ENCODE measurements around the gene LAMTOR1.

Gene LAMTOR1

DNA sequence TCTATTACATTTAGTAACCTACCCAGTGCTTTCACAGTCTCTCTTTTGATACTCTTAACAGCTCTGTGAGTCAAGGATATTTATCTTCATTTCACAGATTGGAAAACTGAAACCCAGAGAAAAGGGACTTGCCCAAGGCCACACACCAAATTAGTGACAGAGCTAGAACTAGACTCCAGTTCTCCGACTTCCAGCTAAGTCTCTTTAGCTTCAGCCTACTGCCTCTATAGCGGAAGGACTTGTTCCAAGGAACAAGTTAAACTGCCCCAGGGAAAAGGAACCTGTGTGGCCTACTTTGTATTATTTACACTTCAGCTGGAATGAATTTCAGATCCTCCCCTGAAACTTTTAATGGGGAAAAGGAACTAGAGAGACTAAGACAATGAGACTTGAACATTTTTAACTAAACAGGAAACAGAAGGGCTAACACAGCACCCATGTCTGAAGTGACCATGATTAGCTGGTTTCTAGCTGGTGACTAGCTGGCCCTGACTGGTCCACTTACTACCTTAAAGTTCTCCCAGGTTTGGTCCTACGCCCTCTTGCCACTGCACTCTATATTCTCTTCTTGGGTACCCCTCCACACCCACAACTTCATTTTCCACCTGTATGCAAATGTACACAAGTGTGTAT, 21.2 kb downstream of the LAMTOR1 start:
- DNase-seq (ENCODE audit: low read depth, low spot score), result no peak

DNA sequence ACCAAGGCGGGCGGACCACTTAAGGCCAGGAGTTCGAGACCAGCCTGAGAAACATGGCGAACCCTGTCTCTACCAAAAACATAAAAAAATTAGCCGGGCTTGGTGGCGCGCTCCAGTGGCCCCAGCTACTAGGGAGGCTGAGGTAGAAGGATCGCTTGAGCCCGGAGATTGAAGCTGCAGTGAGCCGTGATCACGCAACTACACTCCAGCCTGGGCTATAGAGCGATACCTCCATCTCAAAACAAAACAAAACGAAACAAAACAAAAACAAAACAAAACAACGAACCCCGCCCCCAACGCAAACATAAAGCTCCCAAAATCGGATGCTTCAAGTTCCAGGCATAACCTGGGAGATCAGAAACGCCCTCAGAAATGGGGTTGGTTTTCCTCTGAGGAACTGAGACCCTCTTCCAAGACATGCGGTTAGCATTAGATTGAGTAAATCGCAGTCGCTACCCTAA, 21.9 kb downstream of the LAMTOR1 start:
- DNase-seq (ENCODE audit: low read depth, low spot score), result no peak

DNA sequence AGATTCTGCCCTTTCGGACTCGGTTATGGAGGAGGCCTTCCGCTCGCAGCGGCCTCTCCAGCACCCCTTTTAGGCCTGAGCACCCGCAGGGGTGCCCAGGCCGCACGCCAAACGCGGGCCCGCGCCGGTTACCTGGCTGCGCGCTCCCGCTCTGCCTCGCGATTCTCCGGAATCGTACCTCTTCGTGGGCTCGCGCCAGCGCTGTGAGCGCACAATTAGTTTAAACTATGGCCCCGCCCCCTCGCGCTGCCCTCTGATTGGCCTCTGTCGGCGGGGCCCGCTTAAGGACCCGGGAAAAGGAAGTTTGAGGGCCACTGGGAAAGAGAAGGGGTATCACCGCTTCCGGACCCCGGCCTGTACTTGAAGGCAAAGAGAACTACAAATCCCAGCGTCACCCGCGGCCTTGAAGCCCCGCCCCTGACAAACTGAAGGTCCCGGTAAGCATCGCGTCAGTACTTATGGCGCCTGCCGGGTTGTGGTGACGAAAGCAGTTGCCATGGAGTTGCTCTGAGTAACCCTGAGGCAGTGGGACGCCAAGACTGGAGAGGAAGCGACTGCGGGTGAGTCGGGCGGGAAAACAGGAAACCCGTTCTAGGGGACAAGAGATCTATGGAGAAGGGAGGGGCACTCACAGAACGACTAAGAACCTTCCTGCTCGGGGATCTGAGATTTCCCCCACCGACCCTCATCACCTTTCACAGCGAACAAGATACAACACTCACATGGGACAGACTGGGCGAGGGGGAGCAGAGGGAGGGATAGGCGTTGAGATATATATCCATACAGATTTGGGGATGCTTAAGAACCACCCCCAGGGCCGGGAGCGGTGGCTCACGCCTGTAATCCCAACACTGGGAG, 22.5 kb downstream of the LAMTOR1 start, which contains the start of the genes LRRC51 and NUMA1:
LRRC51 (plus strand) TSS at position 525 of the 858 bp plus-strand sequence. CDS start 8,234 bp downstream, outside the sequence.
NUMA1 (minus strand) TSS at position 217 of the 858 bp plus-strand sequence. CDS start 44,599 bp downstream, outside the sequence.
- peak; percentile 99 for DNase-seq (ENCODE audit: low read depth, low spot score)

DNA sequence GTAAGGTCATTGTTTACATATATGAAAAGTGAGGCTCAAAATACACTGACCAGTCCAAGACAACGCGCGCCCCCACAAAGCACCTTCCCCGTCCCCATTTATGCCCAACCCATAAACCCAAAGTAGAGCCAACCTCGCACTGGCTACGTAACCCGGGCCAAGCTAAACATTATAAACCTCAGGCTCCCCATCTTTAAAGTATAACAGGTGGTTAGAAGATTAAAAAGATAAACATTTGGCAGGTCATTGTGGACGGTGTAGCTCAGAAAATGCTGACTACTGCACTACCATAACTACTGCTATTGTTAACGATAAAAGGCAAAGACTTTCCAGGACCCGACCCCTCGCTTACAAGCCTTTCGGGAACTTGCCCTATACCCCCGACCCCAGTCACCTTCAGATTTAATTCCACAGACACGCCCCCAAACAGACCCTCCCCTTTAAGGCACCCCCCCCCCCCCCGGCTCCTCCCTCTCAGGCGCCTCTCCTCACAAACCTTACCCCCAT, 23.2 kb downstream of the LAMTOR1 start:
- no peak for DNase-seq (ENCODE audit: low read depth, low spot score)

GRCh38 chr11:72078477-72078876, 24.6 kb downstream of the LAMTOR1 start:
- DNase-seq (ENCODE audit: low read depth, low spot score), result no peak

GRCh38 chr11:72075756-72076155, 27.3 kb downstream of the LAMTOR1 start:
- DNase-seq (ENCODE audit: low read depth, low spot score), result no peak

DNA sequence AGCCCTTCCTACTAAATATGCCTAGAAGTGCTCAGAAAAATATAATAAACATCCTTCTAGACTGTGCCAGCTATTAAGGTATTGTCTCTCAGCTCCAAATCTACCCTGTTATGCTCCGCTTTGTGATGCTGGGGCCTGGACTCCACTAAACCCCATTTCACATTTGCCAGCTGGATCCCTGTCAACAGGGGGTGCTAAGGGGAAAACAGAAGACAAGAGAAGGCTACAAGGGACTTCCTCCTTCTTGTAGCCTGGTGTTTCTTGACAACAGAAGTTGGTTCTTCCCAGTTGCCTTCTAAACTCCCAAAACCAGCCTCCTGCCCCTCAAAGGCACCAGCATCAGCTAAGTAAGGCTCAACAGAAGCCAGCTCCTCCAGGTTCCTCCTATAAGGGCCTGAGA, 28.0 kb downstream of the LAMTOR1 start:
- no peak for DNase-seq (ENCODE audit: low read depth, low spot score)

DNA sequence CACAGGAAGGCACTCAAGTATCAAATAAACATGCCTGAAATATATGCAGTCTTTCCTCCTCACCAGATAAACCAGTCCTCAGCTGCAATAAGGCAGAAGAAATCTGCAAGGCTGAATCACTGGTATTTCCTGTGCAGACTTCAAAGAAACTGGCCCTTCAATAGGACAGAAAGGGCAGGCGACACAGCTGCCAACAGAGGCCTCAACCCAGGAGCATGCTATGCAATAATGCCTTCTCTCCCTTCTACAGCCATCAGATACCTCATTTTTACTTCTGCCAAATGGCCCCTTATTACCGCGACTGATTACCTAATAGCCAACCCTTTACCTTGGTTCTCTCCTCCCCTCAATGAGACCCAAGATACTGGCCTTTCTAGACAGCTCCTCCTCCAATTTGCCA, 30.7 kb downstream of the LAMTOR1 start:
- no peak for DNase-seq (ENCODE audit: low read depth, low spot score)

DNA sequence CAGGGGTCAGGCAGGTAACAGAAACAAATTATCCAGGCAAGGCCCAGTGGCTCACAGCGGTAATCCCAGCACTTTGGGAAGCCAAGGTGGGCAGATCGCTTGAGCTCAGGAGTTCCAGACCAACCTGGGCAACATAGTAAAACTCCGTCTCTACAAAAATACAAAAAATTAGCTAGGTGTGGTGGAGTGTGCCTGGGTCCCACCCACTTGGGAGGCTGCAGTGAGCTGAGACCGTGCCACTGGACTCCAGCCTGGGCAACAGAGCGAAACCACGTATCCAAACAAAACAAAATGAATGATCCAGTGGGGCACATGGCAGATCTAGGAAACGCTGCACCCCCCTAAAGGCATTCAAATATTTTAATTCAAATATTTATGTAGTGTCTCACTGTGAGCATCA, 32.6 kb downstream of the LAMTOR1 start:
- DNase-seq (ENCODE audit: low read depth, low spot score), result no peak

GRCh38 chr11:72069787-72070251, 33.3 kb downstream of the LAMTOR1 start:
- no peak for DNase-seq (ENCODE audit: low read depth, low spot score)

DNA sequence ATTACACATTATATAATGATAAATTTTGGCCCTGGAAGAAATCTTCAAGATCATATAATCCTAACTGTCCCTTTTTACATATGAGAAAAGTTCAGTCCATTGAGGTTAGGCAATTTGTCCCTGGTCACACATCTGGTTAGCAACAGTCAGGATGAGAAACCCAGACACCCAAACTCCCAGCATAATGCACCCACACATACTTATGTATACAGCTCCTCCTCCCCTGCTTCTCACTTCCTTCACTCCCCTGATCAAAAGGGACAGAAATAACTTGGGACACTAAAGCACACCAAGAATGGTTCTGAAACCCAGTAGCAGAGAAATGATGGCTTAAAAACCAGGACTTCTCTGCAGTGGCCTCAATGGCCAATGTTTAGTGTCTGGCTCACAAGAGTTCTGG, 33.9 kb downstream of the LAMTOR1 start:
- no peak for DNase-seq (ENCODE audit: low read depth, low spot score)

DNA sequence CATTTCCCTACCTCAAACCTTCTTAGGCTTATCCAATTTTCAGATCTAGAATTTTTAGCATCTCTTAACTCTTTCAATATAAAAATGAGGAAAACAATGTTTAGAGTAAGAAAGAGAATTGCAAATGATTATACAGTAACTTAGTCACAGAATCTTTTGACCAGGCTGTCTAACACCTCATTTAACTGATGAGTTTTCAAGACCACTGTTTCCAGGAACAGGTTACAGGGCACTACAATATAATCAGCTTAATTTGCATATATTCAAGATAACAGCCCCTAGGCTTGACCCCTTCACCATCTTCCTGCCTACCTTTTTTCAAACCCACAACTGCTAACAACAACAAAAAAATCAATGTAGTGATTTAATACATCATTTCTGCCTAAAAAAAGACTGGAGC, 35.4 kb downstream of the LAMTOR1 start:
- DNase-seq (ENCODE audit: low read depth, low spot score), result no peak

DNA sequence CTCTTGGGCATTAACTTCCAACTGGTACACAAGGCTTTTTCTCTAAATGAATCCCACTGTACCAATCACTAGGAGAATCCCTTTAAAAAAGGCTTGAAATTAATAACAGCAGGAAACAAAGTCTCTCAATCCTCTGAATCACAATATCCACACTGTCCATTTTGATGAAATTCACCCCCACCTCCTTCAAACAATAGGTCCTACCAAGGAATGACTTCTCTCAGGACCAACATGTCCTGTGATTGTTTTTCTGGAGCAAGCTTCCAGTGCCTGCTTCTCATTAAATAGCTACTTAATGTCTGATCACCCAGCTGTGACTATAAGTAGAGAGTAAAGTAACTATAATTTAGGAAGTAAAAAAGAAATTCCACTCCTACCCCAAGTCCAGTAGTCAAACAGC, 35.8 kb downstream of the LAMTOR1 start:
- no peak for DNase-seq (ENCODE audit: low read depth, low spot score)

DNA sequence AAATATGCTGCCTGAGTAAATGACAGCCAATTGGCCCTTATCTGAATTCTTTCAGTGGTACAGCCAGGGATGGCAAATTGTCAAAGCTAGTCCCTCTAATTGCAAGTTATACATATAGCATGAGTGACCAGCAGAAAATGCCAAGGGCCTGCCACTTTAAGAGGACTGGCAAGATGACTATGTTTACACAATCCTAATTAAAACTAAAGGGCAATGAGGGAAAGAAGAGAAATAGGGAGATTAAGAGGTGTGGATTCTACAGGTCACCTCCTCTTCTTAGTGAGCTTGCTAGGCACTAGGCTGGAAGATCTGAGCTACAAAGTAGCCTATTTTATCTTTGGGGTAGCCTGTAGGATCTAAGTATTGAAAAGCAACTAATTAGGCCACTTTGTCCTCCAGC, 36.2 kb downstream of the LAMTOR1 start:
- DNase-seq (ENCODE audit: low read depth, low spot score), result no peak

DNA sequence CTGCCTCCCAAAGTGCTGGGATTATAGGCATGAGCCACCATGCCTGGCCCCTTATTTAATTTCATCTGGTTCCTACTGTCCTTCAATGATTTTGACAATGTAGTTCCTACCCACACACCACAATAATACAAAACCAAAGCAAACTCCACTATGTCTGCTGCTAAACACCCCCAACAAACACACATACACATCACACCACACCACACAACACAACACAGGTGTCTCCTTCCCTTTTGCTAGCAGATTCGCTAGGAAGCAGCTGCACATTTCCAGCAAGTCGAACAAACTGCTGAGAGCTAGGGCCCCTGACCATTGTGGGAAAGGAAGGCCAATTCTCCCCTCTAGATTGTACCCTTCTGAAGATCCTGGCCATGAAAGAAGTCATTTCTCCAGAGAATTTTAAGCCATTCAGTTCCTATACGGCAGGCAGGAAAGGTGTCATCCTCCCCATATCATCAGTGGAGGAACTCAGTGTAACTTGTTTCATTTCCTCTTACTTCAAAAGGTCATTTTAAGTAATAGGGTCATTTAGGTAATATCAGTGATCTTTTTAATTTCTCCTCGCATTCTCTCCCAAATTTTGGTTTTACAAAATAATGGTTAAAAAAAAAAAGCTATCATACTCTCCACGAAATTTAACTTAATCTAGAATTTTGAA, 41.2 kb downstream of the LAMTOR1 start:
- no peak for DNase-seq (ENCODE audit: low read depth, low spot score)

GRCh38 chr11:72058416-72059034, 44.6 kb downstream of the LAMTOR1 start:
- DNase-seq (ENCODE audit: low read depth, low spot score), result no peak

GRCh38 chr11:72048766-72049460, 54.2 kb downstream of the LAMTOR1 start:
- DNase-seq (ENCODE audit: low read depth, low spot score), result no peak
